Suprapubic skin (tissue), 4 donors: ENCODE results near the gene CPSF4. TPM values are rescaled to one million over a fixed set of nuclear protein-coding genes. Genes with fewer than 3 reads are reported as not detected.

Source experiments
- DNase-seq, 2 donors: peaks; one replicate each; pipeline ENCODE4 v3.0.0-alpha.2; 2019; ENCODE audit warnings: low spot score in 2 of 2
- H3K27ac ChIP-seq: fragments of 200-600 bp; sonication (generic); one replicate; pipeline ENCODE4 v1.5.1; 2019
- H3K27me3 ChIP-seq: fragments of 200-600 bp; sonication (generic); one replicate; pipeline ENCODE4 v1.5.1; 2019
- H3K36me3 ChIP-seq: fragments of 200-600 bp; sonication (generic); one replicate; pipeline ENCODE4 v1.5.1; 2019
- H3K4me1 ChIP-seq: fragments of 200-600 bp; sonication (generic); one replicate; pipeline ENCODE4 v1.5.1; 2019
- H3K4me3 ChIP-seq: fragments of 200-600 bp; sonication (generic); one replicate; pipeline ENCODE4 v1.5.1; 2019; ENCODE audit warnings: mild to moderate bottlenecking
- H3K9me3 ChIP-seq: fragments of 200-600 bp; sonication (generic); one replicate; pipeline ENCODE4 v1.5.1; 2019
- EP300 ChIP-seq: sonication (generic); formaldehyde crosslinking; IDR thresholded peaks from one replicate; pipeline ENCODE4 v1.6.1; 2017; ENCODE audit warnings: antibody characterized with exemption
- POLR2A ChIP-seq, 2 donors: fragments of 450-650 bp; IDR thresholded peaks; one replicate each; pipeline ENCODE4 v1.6.1; 2017; ENCODE audit warnings: antibody characterized with exemption in 2 of 2, mild to moderate bottlenecking in 2 of 2, moderate library complexity in 2 of 2
- POLR2AphosphoS5 ChIP-seq, 3 donors: sonication (generic); formaldehyde crosslinking; IDR thresholded peaks; one replicate each; pipeline ENCODE4 v1.6.1; 2017; ENCODE audit warnings: antibody characterized with exemption in 3 of 3
- WGBS: methylation state at CpG from one replicate; pipeline ENCODE4 v1.1.5; 2018; 5-methylcytosine and 5-hydroxymethylcytosine counted together
- total RNA-seq, 4 donors: library from RNA; depleted of rRNA; stranded (reverse); fragments of >200 nt; gene quantifications; one replicate each; pipeline ENCODE4 v1.1.0, GENCODE V29; 2016
- TF ChIP-seq, protein P1 (sequence below), 2 donors: fragments of 200-600 bp in 1 of 2; fragments of 450-650 bp in 1 of 2; sonication (generic) in 1 of 2; IDR thresholded peaks; one replicate each; pipeline ENCODE4 v1.5.1; 2016 to 2019; ENCODE audit warnings: antibody characterized with exemption in 2 of 2, mild to moderate bottlenecking in 1 of 2, moderate library complexity in 1 of 2

The CPSF4 gene
- total RNA-seq, 4 donors from 2014 or later = 35.0 to 59.9 (median 41.7) TPM

DNA sequence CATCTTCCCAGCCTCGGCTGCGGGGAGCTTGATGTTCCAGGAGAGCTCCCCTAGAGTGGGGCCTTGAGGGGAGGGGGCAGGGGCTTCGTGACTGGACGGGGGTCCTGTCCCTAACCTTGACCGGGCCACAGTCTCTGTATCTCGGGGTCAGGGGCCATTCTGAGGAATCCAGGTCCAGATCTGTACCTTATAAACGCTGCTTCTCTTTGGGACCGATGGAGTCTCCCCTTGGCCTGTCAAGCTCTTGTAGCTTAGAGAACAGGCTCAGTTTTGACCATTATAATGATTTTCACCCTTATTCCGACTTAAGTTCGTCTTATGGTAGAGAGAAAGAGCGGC, 66.5 kb downstream of the CPSF4 start:
- Histone ChIP-seq H3K9me3 (no peaks in the 10 kb centered on the region), H3K4me1 (peaks cover 35% of the 10 kb centered on the region), H3K27ac (peak overlapping the region; percentile 82), H3K36me3 (no peaks in the 10 kb centered on the region), H3K27me3 (no peaks in the 10 kb centered on the region), H3K4me3 (peak overlapping the region; percentile 60)
- WGBS = 2% methylated on average over 8 of the region's 11 CpGs
- no peak for DNase-seq
- TF ChIP-seq, protein P1, sequence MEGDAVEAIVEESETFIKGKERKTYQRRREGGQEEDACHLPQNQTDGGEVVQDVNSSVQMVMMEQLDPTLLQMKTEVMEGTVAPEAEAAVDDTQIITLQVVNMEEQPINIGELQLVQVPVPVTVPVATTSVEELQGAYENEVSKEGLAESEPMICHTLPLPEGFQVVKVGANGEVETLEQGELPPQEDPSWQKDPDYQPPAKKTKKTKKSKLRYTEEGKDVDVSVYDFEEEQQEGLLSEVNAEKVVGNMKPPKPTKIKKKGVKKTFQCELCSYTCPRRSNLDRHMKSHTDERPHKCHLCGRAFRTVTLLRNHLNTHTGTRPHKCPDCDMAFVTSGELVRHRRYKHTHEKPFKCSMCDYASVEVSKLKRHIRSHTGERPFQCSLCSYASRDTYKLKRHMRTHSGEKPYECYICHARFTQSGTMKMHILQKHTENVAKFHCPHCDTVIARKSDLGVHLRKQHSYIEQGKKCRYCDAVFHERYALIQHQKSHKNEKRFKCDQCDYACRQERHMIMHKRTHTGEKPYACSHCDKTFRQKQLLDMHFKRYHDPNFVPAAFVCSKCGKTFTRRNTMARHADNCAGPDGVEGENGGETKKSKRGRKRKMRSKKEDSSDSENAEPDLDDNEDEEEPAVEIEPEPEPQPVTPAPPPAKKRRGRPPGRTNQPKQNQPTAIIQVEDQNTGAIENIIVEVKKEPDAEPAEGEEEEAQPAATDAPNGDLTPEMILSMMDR (IDR thresholded peaks at IDR 0.05) = no peak
- no peak for TF ChIP-seq POLR2AphosphoS5 (IDR thresholded peaks at IDR 0.05)
- TF ChIP-seq EP300 = no peak
- no peak for TF ChIP-seq POLR2A (IDR thresholded peaks at IDR 0.05)

Other genes with a start within 250 kb of the CPSF4 start
- gene KPNA7, start 230.8 kb upstream of the CPSF4 start, total RNA-seq = not detected
- gene MYH16, start 166.1 kb upstream of the CPSF4 start, total RNA-seq = not detected
- gene ARPC1A, start 113.0 kb upstream of the CPSF4 start, total RNA-seq = 100 to 1,000 TPM in 3 of 4 donors, 10 to 100 TPM in 1; 98.1 to 169 (median 140) TPM
- gene ARPC1B, start 64.2 kb upstream of the CPSF4 start, total RNA-seq = 10 to 100 TPM; 48.9 to 66.9 (median 64.2) TPM
- 10 to 100 TPM; 47.2 to 68.5 (median 48.3) TPM for gene PDAP1, start 30.3 kb upstream of the CPSF4 start, total RNA-seq
- 10 to 100 TPM; 50.3 to 71.4 (median 60.3) TPM for gene BUD31, start 30.0 kb upstream of the CPSF4 start, total RNA-seq
- gene PTCD1, start 145 bp upstream of the CPSF4 start, total RNA-seq = 10 to 100 TPM in 2 of 4 donors, 1 to 10 TPM in 2; 7.7 to 14.8 (median 10.7) TPM
- 100 to 1,000 TPM; 463 to 798 (median 745) TPM for gene ATP5MF, start 27.2 kb downstream of the CPSF4 start, total RNA-seq
- gene ZNF789, start 33.9 kb downstream of the CPSF4 start, total RNA-seq = 10 to 100 TPM in 1 of 4 donors, 1 to 10 TPM in 3; 4.4 to 16.3 (median 5.3) TPM
- gene ZNF394, start 61.3 kb downstream of the CPSF4 start, total RNA-seq = 10 to 100 TPM; 39.4 to 63.2 (median 53.9) TPM
- 1 to 10 TPM; 5.7 to 8.5 (median 7.4) TPM for gene ZKSCAN5, start 65.7 kb downstream of the CPSF4 start, total RNA-seq
- gene FAM200A, start 113.2 kb downstream of the CPSF4 start, total RNA-seq = 1 to 10 TPM; 2.7 to 6.9 (median 5.0) TPM
- gene ZNF655, start 119.7 kb downstream of the CPSF4 start, total RNA-seq = 100 to 1,000 TPM; 122 to 240 (median 146) TPM
- 1 to 10 TPM; 1.4 to 6.8 (median 2.1) TPM for gene TMEM225B, start 159.3 kb downstream of the CPSF4 start, total RNA-seq
- gene ZSCAN25, start 178.0 kb downstream of the CPSF4 start, total RNA-seq = 10 to 100 TPM; 15.3 to 46.1 (median 20.0) TPM
- 100 to 1,000 TPM in 1 of 4 donors, 10 to 100 TPM in 3; 50.0 to 448 (median 92.1) TPM for gene CYP3A5, start 241.1 kb downstream of the CPSF4 start, total RNA-seq